Ovary (tissue), 3 donors: ENCODE measurements around the gene EID3.

Experiments used
- CTCF ChIP-seq, 3 donors: fragments of 450-650 bp in 2 of 3; fragments of 200-600 bp in 1 of 3; IDR thresholded peaks; one replicate each; pipeline versions ENCODE4 v1.5.1 to v1.8.0; 2016 to 2022; ENCODE audit warnings: antibody characterized with exemption in 3 of 3, mild to moderate bottlenecking in 1 of 3
- EP300 ChIP-seq: sonication (generic); formaldehyde crosslinking; IDR thresholded peaks from one replicate; pipeline ENCODE4 v1.6.1; 2017; ENCODE audit warnings: antibody characterized with exemption
- POLR2A ChIP-seq: fragments of 450-650 bp; IDR thresholded peaks from one replicate; pipeline ENCODE4 v1.6.1; 2017; ENCODE audit warnings: antibody characterized with exemption, mild to moderate bottlenecking, moderate library complexity
- donor health status: DM: no; HTN: no; CAD: no.

- TF ChIP-seq CTCF (IDR thresholded peaks at IDR 0.05) = no peak
- no peak for TF ChIP-seq POLR2A
- TF ChIP-seq EP300 = no peak
Observed at GRCh38 chr12:104342147-104342546, 38.6 kb downstream of the EID3 start.
